ENCODE data around the gene CNST. TPM values are rescaled to one million over a fixed set of nuclear protein-coding genes. Genes with fewer than 3 reads are reported as not detected.
"Not testable (repeated sequence)": the region's sequence is repeated elsewhere in the genome, so short reads cannot be mapped to it uniquely, and the experiment has no call there.

The CNST gene
- total and polyA plus RNA-seq, 2 donors: 17.1 to 36.6 TPM

DNA sequence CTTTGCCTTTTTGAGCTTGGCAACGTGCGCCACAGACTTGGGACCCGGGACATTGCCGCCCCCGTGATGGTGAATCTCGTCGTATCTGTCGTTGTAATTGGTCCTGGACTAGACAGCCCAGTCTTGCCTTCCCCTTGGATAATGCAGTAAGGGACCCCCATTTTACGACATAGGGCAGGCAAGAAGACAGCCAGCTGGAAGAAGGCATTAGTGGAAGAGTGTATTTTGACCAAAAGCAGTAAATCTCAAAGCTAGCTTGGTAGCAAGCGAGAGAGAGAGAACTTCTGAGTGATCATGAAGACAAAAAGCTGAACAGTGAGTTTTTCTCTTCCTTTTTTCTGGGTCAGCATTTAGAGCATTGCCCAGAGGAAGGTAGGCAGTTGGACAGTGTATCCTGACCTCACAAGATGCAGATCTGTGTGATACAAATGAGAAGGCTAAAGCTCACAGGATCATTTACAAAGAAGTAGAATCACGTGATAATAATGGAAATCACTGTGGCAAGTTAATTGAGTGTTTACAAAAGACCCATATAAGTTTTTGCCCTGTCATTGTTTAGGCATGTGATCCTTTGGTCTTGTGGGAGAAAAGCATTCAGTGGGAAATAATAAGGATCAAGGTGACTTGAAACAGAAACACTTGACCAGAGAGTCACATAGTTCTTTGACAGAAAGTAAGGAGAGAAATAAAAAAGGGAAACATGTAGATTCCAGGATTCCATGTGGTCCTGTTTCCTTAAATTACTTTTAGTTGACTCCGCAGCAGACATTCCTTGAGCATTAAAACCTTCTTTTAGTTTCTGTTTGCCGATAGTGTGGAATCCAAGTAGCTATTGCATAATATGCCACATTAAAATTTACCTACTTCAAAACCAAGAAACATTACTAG, 66.3 kb downstream of the CNST start:
- Histone ChIP-seq H3K4me3 (ENCODE audit: low read depth, low read length) (no peak overlapping the region), H3K4me1 (ENCODE audit: insufficient read depth) (no peaks in the 10 kb centered on the region), H3K27ac (ENCODE audit: low read depth) (peak overlapping the region; percentile 23), H3K36me3 (ENCODE audit: insufficient read depth) (peaks cover 2% of the 10 kb centered on the region)
- no peak for DNase-seq (ENCODE audit: extremely low spot score)
- WGBS: 86% methylated on average over 13 of the region's 13 CpGs

DNA sequence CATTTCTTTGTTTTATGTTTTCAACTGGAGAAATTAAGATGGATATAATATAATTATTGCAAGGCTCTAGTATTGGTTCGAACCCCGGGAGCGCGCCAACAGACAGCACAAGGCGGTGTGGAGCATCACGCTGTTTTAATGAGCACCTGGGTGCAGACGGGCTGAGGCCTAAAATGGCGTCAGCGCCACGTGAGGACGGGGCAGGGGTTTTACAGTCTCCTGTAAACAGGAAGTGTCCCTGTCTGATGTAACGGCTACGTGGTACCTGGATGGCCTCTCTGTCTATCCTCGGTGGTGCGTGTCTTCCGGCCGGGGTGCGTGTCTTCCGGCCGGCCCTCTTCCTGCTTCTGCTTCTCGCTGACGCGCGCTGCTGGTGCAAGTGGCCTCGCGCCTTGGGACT, 68.4 kb downstream of the CNST start:
- not testable (repeated sequence) for DNase-seq (ENCODE audit: extremely low spot score); H3K36me3 ChIP-seq (ENCODE audit: insufficient read depth); H3K27ac ChIP-seq (ENCODE audit: low read depth); H3K4me1 ChIP-seq (ENCODE audit: insufficient read depth); H3K4me3 ChIP-seq (ENCODE audit: low read depth, low read length)
- 90% methylated on average over 22 of the region's 26 CpGs for WGBS

DNA sequence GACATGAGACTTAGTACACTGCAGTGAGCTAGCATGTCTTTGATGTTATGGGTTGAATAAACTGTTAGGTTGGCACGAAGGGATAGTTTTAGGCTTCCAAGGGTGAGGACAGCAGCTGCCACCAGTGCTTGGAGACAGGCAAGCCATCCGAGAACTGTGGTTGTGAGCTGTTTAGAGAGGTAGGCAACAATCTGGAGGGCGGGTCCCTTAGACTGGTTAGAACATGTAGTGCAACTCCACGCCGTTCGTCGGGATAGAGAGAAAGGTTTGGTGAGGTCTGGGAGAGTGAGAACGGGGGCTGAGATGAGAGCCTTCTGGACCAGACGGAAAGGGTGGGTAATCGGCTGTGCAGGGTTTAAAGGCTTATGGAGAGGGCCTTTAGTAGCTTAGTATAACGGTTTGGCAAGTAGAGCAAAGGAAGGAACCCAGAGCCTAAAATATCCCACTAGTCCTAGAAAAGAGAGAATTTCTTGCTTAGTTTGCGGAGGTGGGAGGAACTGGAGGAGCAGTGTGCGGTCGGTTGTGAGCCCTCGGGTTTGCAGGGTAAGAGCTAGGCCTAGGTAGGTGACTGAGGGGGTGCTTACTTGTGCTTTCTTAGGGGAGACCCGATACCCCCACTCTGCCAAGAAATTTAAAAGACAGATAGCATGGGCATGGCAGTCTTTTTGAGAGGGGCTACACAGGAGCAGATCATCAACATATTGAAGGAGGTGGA, 72.8 kb downstream of the CNST start:
- Histone ChIP-seq H3K4me1 (ENCODE audit: insufficient read depth) (no peaks in the 10 kb centered on the region), H3K36me3 (ENCODE audit: insufficient read depth) (no peaks in the 10 kb centered on the region), H3K4me3 (ENCODE audit: low read depth, low read length) (no peak overlapping the region), H3K27ac (ENCODE audit: low read depth) (no peak overlapping the region)
- WGBS: 69% methylated on average over 16 of the region's 16 CpGs
- no peak for DNase-seq (ENCODE audit: extremely low spot score)

DNA sequence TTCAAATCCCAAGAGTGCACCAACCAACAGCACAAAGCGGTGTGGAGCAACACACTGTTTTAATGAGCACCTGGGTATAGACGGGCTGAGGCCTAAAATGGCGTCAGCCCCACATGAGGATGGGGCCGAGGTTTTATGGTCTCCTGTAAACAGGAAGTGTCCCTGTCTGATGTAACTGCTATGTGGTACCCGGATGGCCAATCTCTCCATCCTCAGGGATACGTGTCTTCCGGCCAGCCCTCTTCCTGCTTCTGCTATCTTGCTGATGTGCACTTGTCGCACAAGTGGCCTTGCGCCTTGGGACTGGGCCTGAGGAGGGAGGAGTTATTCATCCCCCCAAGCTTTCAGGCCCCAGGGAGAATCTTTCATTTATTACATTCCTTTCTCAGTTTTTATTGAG, 73.5 kb downstream of the CNST start:
- H3K27ac ChIP-seq (ENCODE audit: low read depth): no peak overlapping the region
- no peak for DNase-seq (ENCODE audit: extremely low spot score)
- H3K36me3 ChIP-seq (ENCODE audit: insufficient read depth): no peaks in the 10 kb centered on the region
- WGBS: 72% methylated on average over 9 of the region's 9 CpGs
- no peak overlapping the region for H3K4me3 ChIP-seq (ENCODE audit: low read depth, low read length)
- H3K4me1 ChIP-seq (ENCODE audit: insufficient read depth): no peaks in the 10 kb centered on the region

DNA sequence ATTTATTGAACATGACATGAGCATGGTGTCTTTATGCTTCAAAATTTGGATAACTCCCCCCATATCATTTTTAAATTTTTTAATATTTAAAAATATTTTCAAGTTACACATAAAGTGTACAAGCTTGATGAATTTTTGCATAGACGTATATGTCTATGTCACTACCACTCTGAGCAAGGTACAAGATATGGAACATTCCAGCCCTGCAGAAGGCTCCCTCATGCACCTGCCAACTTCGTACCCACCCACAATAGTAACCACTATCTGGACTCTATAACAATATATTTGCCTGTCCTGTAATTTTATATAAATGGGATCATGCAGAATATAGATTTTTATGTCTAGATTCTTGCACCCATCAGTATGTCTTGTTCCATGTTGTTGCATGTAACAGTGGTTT, 74.5 kb downstream of the CNST start:
- no peak overlapping the region for H3K27ac ChIP-seq (ENCODE audit: low read depth)

DNA sequence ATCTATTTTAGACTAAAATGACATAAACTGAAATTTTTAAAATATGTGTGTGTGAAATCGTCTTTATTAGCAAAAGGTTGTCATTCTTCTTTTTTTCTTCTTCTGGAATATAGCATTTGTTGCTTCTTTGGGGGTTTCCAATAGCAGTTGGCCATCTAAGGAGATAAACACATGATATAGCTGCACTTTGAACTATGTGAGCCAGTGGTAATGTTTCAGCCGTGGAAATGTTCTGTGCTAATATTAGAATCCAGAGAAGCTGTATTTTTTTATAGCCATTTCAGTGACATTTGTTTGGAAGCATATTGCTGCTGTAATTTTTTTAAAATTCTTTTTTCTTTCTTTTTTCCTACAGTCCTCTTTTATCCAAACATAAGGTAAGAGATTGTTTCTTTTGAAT, 75.1 kb downstream of the CNST start:
- DNase-seq (ENCODE audit: extremely low spot score): no peak
- Histone ChIP-seq H3K4me1 (ENCODE audit: insufficient read depth) (no peaks in the 10 kb centered on the region), H3K27ac (ENCODE audit: low read depth) (no peak overlapping the region), H3K4me3 (ENCODE audit: low read depth, low read length) (no peak overlapping the region), H3K36me3 (ENCODE audit: insufficient read depth) (no peaks in the 10 kb centered on the region)
- WGBS: 20% methylated on average over 2 of the region's 2 CpGs

More for the DNA sequence above, 74.5 kb downstream of the CNST start:
- H3K4me3 ChIP-seq (ENCODE audit: low read depth, low read length): no peak overlapping the region
- 75% methylated on average over 2 of the region's 2 CpGs for WGBS
- H3K4me1 ChIP-seq (ENCODE audit: insufficient read depth): no peaks in the 10 kb centered on the region
- no peak for DNase-seq (ENCODE audit: extremely low spot score)
- no peaks in the 10 kb centered on the region for H3K36me3 ChIP-seq (ENCODE audit: insufficient read depth)

DNA sequence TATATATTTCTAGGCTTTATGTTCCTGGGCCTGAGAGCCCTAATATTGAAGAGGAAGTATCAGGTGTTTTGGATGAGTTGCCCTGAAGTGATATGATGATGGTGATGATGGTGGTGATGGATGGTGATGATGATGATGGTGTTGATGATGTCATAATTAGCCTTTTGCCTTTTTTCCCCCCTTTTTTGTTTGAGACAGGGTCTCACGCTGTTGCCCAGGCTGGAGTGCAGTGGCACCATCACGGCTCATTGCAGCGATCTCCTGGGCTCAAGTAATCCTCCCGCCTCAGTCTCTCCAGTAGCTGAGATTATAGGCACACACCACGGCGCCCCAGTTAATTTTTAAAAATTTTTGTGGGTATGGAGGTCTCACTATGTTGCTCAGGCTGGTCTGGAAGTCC, 76.5 kb downstream of the CNST start:
- Histone ChIP-seq H3K27ac (ENCODE audit: low read depth) (no peak overlapping the region), H3K4me1 (ENCODE audit: insufficient read depth) (no peaks in the 10 kb centered on the region), H3K36me3 (ENCODE audit: insufficient read depth) (no peaks in the 10 kb centered on the region), H3K4me3 (ENCODE audit: low read depth, low read length) (no peak overlapping the region)
- no peak for DNase-seq (ENCODE audit: extremely low spot score)
- 99% methylated on average over 6 of the region's 6 CpGs for WGBS

DNA sequence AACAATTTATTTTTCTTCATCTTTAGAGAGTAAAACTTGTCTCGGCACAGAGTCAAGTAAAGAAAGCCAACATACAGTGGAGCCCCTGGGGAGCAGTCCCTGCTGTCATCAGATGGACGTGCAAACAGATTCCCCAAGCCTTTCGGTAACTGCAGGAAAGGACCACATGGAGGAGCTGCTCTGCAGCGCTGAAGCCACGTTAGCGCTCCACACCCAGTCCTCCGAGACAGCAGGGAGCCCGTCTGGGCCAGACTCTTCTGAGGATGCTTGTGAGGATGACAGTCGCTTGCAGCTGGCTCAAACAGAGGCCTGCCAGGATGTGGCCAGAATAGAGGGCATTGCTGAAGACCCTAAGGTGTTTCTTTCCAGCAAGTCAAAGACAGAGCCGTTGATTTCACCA, 80.9 kb downstream of the CNST start:
- peak; percentile 13 for DNase-seq (ENCODE audit: extremely low spot score)
- no peaks in the 10 kb centered on the region for H3K36me3 ChIP-seq (ENCODE audit: insufficient read depth)
- H3K27ac ChIP-seq (ENCODE audit: low read depth): no peak overlapping the region
- no peaks in the 10 kb centered on the region for H3K4me1 ChIP-seq (ENCODE audit: insufficient read depth)
- H3K4me3 ChIP-seq (ENCODE audit: low read depth, low read length): no peak overlapping the region
- 23% methylated on average over 10 of the region's 10 CpGs for WGBS

DNA sequence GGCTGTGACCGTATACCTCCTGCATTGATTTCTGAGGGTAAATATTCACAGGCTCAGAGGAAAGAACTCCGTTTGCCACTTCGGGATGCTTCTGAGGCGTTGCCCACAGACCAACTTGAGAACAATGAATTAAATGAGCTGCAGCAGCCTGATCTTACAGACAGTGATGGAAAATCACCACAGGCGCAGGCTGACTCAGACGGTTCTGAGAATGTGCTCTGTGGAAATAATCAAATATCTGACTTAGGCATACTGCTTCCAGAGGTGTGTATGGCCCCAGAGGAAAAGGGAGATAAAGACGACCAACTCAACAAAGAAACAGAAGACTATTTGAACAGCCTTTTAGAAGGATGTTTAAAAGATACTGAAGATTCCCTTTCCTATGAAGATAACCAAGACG, 81.3 kb downstream of the CNST start:
- no peaks in the 10 kb centered on the region for H3K36me3 ChIP-seq (ENCODE audit: insufficient read depth)
- 67% methylated on average over 8 of the region's 8 CpGs for WGBS
- no peak overlapping the region for H3K4me3 ChIP-seq (ENCODE audit: low read depth, low read length)
- no peak for DNase-seq (ENCODE audit: extremely low spot score)
- no peak overlapping the region for H3K27ac ChIP-seq (ENCODE audit: low read depth)
- H3K4me1 ChIP-seq (ENCODE audit: insufficient read depth): no peaks in the 10 kb centered on the region

DNA sequence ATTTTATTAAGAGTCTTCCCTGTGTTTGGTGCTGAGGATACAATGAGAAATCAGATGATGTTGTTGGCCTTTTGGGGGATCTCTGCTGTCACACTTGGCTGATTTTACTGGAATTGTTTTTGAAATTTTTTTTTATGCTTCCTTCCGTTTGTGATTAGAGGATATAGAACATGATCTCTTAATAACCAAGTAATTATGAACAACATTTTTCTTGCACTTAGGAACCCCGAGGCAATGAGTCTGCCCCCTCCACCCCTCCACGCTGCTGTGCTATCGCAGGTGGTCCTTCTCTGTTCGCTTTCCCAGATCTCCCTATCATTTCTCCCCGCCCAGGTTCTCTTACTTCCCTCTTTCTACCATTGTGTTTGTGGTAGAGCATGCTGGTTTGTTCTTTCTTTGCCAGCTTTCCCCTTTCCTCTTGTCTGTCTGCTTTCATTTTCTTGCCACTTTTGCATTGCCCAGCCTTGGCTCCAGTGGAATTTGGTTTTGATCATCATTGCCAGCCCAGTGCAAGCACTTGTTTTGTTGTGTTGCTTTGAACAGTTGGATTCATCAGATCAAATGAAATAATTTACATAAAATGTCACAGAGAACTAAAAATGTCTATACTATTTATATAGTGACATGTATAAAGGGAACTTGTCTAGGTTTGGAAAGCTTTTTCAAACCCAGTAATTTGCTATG, 84.9 kb downstream of the CNST start:
- no peak overlapping the region for H3K27ac ChIP-seq (ENCODE audit: low read depth)
- H3K36me3 ChIP-seq (ENCODE audit: insufficient read depth): no peaks in the 10 kb centered on the region
- no peak overlapping the region for H3K4me3 ChIP-seq (ENCODE audit: low read depth, low read length)
- no peak for DNase-seq (ENCODE audit: extremely low spot score)
- H3K4me1 ChIP-seq (ENCODE audit: insufficient read depth): no peaks in the 10 kb centered on the region
- 81% methylated on average over 6 of the region's 6 CpGs for WGBS

DNA sequence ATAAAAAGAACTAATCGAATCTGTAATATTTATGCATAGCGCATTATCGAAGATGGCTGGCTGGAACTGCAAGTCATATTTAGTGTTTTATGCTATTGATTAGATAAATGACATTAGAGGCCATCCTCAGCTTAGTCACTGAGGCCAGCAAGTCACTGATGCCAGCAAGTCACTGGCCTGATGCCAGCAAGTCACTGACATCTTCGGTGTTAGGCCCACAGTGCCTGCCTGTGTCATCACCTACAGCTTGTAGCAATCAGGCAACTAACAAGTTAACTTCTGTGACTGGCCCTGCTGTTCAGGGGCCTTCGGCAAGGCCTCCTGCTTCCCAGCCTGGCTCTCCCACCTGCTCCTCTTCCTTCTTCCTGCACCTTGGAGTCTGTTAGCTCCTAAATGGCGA, 92.3 kb downstream of the CNST start:
- no peak for DNase-seq (ENCODE audit: extremely low spot score)
- H3K4me1 ChIP-seq (ENCODE audit: insufficient read depth): no peaks in the 10 kb centered on the region
- no peak overlapping the region for H3K27ac ChIP-seq (ENCODE audit: low read depth)
- no peak overlapping the region for H3K4me3 ChIP-seq (ENCODE audit: low read depth, low read length)
- H3K36me3 ChIP-seq (ENCODE audit: insufficient read depth): no peaks in the 10 kb centered on the region
- WGBS: 84% methylated on average over 6 of the region's 6 CpGs

DNA sequence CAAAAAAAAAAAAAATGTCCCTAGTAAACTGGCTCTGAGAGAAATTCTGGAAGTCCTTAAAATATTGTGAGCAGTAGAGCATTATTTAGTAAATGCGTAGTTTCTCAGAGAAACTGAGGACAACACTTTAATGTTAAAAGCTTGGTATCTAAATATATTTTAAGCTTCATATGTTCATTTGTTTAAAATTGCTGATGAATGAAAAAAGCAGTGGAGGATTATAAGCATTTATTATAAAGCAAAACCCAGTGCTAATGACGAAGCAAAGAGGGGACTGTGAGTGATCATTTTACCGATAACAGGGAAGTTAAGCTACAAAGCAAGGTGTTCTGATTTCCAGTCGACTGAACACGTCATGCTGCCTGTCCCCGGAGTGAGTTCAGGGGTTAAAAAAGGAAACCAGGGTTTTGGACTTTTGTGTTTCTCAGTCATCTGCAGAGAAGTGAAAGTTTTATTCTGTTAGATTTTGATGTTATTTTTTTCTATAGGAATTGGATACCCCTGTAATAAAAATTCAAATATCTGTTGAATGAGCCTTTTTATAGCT, 93.4 kb downstream of the CNST start:
- Histone ChIP-seq H3K4me3 (ENCODE audit: low read depth, low read length) (no peak overlapping the region), H3K27ac (ENCODE audit: low read depth) (no peak overlapping the region), H3K4me1 (ENCODE audit: insufficient read depth) (no peaks in the 10 kb centered on the region), H3K36me3 (ENCODE audit: insufficient read depth) (no peaks in the 10 kb centered on the region)
- 93% methylated on average over 6 of the region's 6 CpGs for WGBS
- DNase-seq (ENCODE audit: extremely low spot score): no peak

DNA sequence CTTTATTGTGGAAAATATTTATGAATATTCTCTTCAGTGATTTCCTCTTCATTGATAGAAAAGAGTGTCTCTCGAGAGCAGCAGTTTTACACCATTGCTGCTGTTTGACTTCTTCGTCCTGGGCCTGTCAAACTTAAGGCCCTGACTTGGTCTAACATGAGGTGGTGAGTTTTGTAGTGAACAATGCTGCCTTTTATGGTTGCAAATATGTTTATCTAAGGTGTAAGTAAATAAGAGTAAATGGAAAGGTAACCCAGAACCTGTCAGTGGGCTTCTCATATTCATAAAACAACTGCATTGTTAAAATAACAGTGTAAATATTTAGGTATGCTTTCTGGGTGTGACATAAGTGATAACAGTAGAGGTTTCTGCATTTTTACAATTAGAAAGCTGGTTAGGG, 95.2 kb downstream of the CNST start:
- Histone ChIP-seq H3K4me3 (ENCODE audit: low read depth, low read length) (no peak overlapping the region), H3K4me1 (ENCODE audit: insufficient read depth) (no peaks in the 10 kb centered on the region), H3K36me3 (ENCODE audit: insufficient read depth) (no peaks in the 10 kb centered on the region), H3K27ac (ENCODE audit: low read depth) (no peak overlapping the region)
- WGBS: 88% methylated on average over 2 of the region's 2 CpGs
- DNase-seq (ENCODE audit: extremely low spot score): no peak
